ENCODE data around the gene CMSS1.

Gene CMSS1

DNA sequence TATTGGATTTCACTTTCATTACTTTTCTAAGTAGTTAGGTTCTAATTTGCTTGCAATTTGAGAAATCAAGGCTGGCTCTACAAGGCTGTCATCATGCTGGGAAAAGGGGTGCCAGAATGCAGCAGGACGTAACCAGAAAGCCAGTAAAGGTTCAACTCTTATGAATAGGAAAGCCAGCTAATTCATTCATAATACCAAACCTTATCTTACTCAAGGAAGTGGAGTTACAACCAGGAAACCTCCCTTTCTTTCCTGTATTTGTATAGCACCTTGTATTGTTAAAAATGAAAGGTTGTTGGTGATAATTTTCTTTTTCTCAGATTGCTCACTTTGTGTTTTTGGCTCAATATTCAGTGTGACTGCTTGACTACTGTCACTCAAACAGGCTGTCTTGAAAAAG, 187.3 kb downstream of the CMSS1 start:
- no peak for DNase-seq

GRCh38 chr3:100005665-100006393, 188.2 kb downstream of the CMSS1 start:
- no peak for DNase-seq

DNA sequence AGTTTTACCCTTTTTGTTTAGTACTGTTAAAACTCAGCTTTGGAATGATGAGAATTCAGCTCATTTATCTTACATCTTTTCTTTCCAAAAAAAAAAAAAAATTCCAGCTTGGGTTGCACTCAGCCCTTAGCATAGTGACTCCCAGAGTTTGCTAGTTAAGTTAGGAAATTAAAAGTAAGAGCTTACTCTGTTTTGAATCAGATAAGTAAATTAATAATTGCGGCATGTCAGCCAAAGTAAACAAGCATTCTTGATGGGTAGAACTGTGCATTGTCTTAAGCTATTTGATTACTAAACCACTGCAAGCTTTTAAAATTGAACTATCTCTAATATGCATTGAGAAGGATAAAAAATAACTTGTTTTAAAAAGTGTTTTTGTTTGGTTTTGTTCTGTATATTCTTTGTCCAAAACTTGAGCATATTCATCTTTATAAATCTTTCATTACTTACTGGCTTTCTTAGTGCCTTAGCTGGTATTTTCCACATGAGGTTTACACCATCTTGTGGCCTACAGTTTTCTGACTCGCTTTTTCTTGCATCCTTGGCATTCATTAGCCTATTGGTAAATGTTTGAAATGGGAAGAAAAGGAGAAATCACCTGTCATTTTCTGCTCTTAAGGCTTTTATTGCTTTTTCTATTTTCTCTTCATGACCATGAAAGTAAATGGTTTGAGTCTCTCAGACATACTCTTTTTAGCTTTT, 189.1 kb downstream of the CMSS1 start:
- DNase-seq: no peak

- DNase-seq: no peak
Observed at GRCh38 chr3:100007313-100007712, 189.7 kb downstream of the CMSS1 start.

- no peak for DNase-seq
Observed at GRCh38 chr3:100008081-100008698, 190.5 kb downstream of the CMSS1 start.

- no peak for DNase-seq
Observed at GRCh38 chr3:100009276-100010086, 191.8 kb downstream of the CMSS1 start.

DNA sequence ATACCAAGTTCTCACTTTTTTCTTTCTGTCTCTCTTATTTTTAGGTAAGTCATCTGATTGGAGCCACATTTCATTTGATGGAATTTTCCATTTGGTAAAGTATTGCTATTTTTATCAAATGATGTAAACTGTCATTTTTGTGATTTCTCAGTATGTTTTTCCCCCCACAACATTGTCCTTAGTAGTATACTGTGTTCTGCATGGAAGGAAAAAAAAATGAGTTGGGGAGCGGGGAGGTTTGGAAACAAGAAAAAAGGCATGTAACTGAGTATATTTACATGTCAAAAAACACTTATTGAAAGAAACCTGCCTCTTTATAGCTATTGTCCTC, 192.4 kb downstream of the CMSS1 start:
- DNase-seq: no peak

GRCh38 chr3:100018806-100019205, 201.1 kb downstream of the CMSS1 start:
- no peak for DNase-seq

DNA sequence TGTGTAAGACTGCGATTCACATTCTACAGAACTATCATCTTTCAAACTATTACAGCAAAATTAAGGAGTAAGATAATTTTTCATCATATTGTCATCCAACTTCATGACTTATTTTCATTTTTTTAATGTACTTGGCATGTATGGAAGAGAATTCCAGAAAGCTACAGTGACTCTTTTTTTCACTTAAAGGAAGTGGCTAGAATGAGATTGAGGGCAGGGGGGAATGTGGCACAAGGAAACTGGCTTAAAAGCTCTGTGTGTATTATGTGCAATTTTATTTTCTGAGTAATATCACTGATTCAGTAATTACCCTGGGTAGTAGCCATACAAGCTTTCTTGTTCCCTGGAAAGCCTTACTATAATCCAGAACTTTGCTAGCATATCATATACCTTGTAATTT, 202.1 kb downstream of the CMSS1 start:
- no peak for DNase-seq

DNA sequence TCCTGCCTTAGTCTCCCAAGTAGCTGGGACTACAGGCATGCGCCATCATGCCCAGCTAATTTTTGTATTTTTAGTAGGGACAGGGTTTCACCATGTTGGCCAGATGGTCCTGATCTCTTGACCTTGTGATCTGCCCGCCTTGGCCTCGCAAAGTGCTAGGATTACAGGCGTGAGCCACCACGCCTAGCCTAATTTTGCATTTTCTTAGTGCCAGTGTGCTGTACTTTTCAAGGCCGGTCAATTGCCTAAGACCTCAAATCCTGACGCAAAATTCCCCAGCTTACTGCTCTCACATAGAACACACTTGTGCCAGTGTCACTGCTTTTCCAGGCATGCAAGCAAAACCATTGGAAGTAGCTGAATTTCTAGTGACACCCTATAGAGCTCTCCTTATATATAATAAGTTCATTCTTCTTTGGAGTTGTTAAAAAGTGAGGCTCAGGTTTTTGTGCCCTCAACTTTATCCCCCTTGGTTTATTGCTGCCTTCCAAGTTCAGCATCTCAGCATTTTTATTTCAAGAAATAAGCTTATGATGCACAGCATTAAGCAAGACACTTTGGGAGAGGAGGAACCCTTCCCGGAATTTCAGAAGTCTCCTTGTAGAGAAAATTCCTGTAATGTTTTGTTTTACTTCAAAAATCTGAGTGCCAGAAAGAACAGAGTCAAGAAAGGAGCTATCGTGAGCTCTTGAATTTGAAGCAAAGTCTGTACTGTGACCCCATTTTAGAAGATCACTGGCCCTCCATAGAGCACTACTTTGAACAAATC, 203.4 kb downstream of the CMSS1 start:
- no peak for DNase-seq

DNA sequence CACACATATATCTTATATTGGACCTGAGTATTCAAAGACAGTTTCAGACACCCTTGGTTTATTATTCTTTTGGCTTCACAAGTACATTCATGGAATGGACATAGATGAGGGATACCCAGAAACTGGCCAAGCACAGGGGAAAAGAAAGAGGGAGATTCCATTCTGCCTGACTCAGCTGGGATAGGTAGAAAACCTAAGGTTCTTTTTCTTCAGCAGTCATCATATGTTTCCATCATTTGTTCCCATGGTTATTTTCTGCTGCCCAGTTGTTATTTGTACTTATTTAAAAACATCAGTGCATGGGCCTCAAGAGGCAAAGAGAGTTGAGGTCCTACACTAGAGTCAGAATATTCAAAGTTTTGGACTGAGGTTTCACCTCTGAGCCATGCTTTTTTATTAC, 204.8 kb downstream of the CMSS1 start:
- no peak for DNase-seq

DNA sequence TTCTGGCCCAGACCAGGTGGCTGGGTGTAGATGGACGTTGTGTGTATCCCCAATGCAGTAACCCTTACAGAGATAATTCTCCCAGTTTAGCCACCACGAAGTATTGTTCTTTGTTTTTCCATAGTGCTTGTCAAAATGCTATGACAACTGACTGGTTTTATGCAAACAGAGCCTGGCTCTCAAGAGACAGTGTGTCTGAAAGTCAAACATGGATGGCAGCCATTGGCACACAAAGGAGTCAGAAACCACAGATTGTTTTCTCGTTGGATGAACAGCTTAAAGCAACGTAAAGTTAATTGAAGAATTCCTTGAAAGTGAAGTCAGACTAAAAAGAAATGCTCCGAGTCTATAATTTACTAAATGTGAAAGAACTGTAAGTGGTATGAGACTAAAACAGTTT, 205.5 kb downstream of the CMSS1 start:
- no peak for DNase-seq

- no peak for DNase-seq
Observed at GRCh38 chr3:100023595-100023994, 205.9 kb downstream of the CMSS1 start.

GRCh38 chr3:100024520-100025303, 207.1 kb downstream of the CMSS1 start:
- no peak for DNase-seq

GRCh38 chr3:100027321-100027720, 209.7 kb downstream of the CMSS1 start:
- DNase-seq: no peak

GRCh38 chr3:100029052-100029451, 211.4 kb downstream of the CMSS1 start:
- no peak for DNase-seq

GRCh38 chr3:100029689-100030088, 212.0 kb downstream of the CMSS1 start:
- no peak for DNase-seq

- no peak for DNase-seq
Observed at GRCh38 chr3:100030346-100030745, 212.7 kb downstream of the CMSS1 start.

GRCh38 chr3:100030914-100031425, 213.3 kb downstream of the CMSS1 start:
- no peak for DNase-seq

DNA sequence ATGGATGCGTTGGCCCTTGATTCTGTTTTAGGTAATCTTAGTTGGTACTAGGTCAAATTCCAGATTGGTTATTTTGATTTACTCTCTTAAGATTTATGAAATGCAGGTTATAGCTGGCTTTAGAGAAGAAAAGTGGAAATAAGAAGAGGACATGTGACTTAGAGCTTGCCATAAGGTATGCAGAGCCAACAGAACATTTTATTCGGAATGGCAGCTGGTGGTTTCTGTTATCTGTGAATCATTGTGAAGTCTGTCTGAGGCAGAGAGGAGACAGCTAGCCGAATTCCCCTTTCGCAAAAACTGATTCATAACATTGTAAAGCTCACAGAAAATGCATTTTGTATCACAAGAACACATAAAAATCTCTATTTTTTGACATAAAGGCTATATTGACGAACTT, 214.6 kb downstream of the CMSS1 start:
- no peak for DNase-seq

- no peak for DNase-seq
Observed at GRCh38 chr3:100033184-100033583, 215.5 kb downstream of the CMSS1 start.

Measured in NCI-H510A (cell line).